SKM-1 treated with dmso at 0.1 percent for 144 hours (cell line): ENCODE data around the gene ARFGAP3.
"Not testable (repeated sequence)": the region's sequence is repeated elsewhere in the genome, so short reads cannot be mapped to it uniquely, and the experiment has no call there.

Source experiments
- DNase-seq: peaks from one replicate; lab custom pipeline; 2025; ENCODE audit not compliant: unreplicated experiment; lab: John Stamatoyannopoulos, UW

The ARFGAP3 gene

DNA sequence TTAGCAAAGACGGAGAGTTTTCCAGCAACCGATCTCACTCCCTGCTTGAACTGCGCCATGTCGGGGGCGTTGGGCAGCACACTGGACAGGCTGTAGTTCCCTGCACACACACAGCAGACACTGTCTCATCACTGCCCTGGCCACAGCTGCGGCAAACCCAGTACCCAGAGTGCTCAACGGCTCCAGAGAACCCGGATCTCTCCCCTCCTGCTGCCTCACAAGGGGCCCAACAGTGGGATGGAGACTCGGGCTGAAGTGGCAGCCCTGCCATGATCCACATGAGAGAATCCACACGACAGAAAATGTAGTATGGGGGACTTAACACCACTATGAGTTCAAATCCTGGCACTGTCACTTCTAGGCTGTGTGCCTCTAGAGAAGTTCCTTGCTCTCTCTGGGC is 58.0 kb downstream of the ARFGAP3 start:
- DNase-seq = no peak

DNA sequence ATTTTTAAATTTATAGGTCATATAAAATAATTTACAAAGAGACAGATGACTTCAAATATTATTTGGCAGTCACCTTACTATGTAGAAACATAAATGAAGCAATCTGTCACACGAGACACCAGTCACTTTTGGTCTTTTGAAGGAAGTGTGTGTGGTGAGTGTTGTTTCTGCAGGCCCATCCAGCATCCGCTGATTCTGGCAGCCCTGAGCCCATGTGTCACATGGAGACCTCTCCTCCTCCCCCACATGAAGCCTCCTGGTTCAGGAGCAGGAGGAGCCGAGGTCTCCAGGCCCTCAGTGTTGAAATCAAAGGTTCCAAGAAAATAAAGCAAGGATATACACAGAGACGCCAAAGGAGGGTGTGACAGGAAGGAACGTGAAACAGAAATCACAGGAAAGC is 60.1 kb downstream of the ARFGAP3 start:
- DNase-seq = no peak

DNA sequence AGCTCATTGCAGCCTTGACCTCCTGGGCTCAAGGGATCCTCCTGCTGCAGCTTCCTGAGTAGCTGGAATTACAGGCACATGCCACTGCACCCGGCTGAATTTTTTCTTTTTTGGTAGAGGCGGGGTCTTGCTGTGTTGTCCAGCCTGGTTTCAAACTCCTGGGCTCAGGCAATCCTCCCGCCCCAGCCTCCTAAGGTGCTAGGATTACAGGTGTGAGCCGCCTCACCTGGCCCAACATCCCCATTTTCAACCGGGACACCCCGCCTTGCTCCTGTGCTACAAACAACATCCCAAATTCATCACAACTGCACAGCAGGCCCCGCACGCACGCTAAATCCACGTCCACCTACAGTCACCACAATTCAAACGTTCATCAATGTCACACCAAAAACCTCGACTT is 61.0 kb downstream of the ARFGAP3 start:
- no peak for DNase-seq

DNA sequence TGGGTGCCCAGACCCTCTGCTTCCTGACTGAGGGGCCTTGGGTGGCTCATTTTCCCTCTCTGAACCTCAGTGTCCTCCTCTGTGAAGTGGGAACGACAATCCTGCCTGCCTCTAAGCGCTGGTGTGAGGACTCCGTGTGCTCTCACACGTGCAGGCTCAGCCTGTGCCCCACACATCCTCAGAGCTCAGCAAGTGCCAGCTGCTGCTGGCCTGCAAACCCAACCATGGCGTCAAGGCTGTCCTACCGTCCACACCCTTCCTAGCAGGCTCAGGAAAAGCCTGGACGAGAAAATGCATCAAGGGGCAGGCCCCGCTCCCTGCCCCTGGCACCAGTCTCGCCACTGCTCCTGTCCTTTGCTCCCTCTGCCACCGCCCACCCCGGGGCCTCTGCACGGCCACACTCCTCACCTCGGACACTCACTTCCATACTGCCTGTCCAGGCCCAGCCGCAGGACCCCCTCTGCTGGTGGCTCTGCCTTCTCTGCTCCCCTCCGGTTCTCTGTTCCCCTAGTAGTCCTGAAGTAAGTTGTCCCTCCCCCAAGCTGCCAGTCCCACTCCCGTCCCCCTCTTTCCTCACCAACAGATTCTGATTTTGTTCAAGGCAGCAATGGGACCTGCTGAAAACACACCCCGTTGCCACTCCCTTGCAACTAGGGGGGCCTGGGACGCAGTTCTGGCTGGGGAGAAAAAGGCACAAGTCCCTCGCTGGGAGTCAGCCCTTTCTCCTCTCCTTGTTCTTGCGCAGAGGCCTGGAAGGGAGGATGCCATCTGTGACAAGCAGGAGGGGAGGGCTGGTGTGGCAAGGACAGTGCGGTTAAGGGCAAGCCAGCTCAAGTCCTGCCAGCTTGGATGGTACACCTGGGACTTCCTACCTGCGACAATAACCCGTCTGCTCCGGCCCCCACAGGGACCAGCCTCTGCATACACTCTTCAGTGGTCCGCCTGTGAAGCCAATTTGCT is 62.2 kb downstream of the ARFGAP3 start:
- DNase-seq = no peak

DNA sequence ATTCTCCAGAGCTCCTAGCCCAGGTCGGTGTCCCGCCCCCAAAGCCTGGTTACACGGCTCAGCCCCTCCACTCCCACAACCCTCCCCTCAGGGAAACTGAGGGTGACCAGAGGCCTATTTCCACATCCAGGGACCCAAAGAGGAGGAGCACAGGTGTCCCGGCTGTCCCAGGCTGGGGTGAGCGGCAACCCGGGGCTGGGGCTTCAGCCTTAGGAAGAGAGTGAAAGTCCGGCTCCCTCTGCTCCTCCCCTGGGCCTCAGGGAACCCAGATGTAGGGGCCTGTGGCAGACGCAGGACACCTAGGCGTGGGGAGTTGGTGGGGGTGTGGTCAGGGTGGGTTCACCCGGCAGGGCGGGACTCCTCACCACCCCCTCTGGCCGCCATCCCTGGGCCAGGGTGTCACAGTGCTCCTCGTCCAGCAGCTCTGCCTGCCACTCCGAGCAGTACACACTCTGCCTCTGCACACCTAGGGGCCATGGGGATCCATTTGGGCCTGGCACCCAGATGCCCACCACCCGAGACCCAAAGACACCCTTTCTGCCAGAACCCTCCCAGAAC is 63.1 kb downstream of the ARFGAP3 start:
- no peak for DNase-seq

DNA sequence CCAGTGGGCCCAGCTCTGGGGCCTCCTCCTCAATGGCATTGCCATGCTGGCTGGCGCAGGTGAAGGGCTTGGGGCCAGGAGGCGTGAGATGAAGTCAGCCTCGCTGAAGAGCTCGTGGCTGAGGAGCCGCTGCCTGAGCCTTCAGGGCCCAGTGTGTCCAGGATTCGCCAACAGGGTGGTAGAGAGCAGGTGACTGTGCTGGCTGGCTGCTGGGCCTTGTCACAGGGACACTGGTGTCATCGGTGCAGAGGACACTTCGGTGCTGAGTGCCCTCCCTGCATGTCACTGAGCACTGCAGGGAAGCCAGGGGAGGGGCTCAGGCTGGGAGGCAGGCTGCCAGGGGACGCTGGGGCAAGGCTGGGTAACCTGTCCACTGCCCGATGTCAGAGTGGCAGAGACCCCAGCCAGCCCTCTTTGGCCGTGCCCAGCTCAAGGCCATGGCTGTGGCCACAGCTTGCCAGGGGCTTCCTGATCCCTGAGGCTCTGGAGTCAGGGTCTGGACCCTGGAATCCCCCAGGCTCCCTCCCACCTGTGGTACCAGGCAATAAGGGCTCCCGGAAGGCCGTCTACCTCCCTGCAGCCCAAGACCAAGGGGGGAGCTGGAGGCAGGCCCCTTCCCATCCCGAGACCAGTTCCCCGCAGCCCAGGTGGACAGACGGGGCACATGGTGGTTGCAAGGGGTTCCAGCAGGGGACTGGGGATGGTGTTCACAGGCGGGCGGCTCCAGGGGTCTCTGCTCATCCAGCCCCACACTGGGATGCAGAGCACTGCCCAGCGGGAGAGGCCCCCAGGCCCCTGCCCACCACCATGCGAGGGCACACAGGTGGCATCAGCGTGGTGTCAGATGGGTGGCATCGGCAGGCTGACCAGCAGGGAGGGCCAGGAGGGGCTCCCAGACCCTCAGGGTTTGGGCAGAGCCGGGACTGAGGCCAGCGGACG is 63.9 kb downstream of the ARFGAP3 start:
- DNase-seq = no peak

DNA sequence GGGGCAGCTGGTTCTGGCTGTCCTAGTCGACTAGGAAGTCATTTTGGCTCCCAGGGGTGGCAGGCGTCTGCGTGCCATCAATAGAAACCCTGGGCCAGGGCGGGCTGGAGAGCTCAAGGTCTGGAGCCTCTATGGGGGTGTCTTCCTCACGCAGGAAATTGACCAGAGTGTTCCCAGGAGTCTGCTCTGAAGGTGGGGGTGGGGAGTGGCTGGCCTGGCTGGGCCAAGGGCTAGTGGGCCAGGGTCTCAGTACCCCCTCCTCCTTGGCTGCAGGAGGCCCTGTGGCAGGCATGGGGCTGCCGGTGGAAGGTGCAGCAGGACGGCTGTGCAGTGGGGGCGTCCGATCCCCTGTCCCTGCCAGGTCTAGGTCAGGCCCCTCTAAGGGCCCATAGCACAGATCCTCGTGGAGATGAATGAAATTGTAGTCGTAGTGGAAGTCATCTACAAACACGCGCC is 64.6 kb downstream of the ARFGAP3 start:
- no peak for DNase-seq

DNA sequence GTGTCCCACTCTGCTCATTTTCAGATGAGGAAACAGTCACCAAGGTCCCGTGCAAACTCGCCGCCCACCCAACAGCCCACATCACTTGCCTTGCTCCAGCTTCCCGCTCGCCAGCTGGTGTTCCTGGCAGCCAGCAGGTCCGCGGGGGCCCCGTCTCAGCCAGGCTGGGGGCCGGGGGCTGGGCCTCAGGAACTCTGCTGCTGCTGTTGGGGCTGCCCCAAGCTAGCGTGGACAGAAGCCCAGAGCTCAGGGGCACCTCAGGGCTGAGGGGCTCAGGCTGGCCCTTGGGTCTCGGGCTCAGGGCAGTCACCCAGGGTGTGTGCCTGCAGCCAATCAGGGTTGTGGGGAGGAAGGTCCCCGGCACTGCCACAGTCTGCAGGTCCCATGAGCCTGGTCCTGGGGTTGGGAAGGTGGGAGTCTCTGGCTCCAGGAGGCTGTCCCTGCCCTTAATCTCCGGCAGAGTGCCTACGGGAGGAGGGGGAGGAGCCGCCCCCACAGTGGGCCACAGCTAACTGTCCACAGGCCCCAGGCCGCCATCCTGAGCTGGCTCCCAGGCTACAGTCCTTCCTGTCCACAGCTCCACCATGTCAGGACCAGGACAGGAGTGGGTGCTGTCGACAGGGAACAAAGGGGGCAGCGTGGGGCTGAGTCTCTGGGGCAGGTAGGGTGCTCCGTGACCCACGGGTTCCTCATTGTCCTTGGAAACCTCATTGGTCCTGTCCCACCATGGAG is 65.2 kb downstream of the ARFGAP3 start:
- DNase-seq = no peak

DNA sequence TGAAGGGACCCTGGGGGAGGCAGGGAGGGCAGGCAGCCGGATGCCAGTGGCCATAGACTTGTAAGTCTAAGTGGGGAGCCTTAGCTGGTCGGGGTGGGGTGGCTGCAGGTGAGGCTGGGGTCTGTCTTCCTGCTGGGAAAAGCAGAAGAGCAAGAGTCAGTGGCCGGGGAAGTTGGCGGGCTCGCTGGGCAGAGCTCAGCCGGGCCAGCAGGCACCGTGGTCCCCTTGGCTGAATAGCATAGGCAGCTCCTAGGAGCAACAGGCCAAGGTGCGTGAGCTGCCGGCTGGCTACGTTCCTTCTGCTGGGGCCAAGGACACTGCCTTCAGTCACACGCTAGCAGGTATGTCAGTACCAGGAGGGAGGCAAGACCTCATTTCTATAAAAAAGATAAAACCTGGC is 68.6 kb downstream of the ARFGAP3 start:
- no peak for DNase-seq

DNA sequence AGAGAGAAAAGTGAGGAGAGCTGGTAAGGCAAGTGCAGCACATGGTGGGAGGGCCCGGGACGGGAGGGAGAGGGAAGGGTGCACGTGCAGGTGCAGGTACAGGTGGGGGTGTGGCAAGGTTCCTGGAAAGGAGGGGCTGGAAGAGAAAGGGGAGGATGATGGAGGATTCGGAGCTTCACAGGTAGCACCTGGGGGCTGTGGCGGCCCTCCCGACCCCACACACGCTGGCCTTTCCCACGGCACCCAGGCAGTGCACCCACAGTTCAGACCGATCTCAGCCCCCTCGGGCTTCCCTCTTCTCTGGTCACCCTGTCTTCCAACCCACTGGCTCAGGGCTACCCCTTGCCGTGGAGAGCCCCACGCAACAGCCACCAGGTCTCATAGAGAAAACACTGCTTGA is 69.1 kb downstream of the ARFGAP3 start:
- no peak for DNase-seq

DNA sequence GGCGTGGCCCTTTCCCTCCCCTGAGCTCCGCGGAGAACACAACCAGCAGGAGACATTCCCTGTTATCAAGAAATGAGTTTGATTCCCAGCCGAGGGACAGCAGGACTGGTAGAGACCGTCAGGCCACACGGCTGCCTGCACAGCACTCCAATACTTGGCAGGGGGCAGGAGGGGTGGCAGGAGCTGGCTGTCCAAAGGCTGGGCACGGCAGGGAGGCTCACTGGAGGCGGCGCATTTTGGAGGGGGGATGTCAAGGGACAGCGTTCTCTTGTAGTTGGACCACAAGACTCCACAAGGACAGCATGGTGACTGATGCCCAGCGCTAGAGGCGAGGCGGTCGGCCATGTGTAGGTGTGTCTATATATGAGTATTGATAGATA is 69.7 kb downstream of the ARFGAP3 start:
- no peak for DNase-seq

DNA sequence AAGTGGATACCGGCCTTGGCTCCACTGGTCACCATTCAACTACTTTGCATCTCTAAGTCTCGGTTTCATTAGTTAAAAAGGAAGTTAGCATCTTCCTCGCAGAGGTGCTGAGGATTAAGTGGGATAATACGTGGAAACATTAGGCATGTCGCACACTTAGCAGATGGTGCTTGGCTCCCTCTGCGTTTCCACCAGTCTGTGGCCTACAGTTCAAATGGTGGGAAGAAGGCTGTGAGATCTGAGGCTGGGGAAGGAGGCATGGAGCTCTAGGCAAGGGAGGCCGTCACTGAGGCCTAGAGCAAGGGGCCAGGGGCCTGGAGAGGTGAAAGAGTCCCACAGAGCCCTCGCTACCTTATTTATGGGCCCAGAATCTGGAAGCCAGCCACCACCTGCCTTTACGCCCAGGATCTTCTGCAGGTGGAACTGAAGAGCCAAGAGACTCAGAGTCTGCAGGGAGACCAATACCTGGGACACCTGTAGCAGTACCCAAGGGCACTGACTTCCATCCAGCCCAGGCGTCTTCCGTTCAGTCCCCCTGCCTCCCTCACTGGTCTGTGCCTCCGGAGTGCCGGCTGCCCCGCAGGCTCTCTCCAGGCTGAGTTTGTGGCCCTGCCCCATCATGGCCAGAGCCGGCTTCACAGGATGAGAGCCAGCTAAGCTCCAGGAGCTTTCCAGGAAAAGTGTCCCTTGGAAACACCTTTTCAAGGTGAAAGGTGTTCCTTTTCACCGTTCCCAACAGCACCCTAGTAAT is 70.3 kb downstream of the ARFGAP3 start:
- no peak for DNase-seq

DNA sequence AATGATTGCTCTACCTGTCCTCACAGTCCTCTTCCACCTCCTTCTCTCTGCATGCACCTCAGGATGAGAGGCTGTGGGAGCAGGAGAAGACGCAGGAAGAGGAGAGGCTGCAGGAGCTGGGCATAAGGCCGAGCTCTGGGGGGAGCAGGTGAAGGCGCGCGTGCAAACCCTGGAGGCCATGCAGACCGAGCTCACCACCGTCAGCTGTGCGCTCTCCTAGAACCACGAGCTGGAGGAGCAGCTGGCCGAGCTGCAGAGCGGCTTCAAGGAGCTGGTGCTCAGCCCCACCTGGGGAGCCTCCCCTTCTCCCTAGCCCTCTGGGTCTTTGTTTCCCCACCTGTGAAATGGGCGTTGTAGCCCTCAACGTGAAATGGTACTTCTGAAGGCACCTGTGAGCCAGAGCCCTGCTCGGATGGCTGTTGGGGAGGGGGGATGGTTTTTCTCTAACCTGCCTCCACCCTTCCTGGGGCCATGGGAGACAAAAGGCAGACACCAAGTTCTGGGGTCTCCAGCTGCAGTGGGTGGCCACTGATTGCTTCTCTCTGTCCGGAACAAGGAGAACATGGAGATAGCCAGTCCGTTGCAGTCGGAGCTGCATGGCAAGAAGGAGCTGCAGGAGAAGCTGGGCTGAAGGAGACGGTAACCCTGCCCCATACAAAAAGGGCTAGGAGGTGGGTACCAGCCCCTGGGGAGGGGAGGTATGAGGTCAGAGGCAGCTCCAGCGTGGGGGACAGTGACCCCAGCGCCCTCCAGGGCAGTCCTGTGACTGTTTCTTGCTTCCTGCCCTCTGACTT is 71.2 kb downstream of the ARFGAP3 start:
- DNase-seq = no peak

DNA sequence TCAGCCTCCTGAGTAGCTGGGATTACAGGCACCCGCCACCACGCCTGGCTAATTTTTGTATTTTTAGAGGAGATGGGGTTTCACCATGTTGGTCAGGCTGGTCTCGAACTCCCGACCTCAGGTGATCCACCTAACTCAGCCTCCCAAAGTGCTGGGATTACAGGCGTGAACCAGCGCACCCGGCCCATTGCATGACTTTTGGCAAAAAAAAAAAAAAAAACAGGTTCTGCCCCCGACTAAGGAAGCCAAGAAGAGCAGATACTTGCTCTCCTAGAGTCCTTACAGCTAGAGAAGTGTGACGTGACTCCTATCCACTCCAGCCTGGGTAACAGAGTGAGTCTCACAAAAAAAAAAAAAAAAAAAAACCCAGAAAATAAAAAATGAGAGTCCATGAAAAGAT is 74.8 kb downstream of the ARFGAP3 start:
- not testable (repeated sequence) for DNase-seq

DNA sequence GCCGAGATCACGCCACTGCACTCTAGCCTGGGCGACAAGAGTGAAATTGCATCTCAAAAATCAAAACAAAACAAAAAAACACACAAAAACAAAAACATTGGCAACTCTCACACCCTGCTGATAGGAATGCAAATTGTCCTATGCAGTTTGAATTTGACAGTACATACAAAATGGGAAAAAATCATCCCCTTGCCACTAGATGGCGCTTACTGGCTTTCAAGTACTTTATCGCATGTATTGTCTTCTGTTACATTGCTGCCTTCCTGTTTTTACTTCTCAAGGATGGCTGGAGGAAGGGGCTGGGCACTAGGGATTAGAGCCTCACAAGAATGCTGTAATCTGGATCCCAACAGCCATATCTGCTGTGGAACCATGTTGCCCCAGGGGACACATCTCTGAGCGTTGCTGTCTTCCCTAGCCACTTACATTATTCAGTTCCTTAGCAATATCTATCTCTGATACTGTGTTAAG is 77.0 kb downstream of the ARFGAP3 start:
- DNase-seq = peak; percentile 91

DNA sequence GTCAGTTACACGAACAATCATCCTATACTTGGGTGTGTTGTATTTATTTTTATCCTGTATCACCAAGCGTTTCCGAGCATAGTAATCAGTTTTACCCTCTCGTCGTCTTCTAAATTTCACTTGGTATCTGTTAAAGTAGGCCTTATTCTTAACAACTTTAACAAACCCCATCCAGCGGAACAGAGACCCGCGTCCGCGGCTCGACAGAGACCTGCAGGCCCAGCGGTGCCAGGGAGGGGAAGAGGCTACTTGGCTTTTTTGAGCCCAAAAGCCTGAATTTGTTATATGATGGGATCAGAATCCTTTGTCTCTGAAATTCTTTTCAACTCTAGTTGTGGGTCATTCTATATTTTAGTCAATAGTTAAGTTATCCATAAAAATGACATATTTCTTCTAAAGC is 79.9 kb downstream of the ARFGAP3 start:
- no peak for DNase-seq

DNA sequence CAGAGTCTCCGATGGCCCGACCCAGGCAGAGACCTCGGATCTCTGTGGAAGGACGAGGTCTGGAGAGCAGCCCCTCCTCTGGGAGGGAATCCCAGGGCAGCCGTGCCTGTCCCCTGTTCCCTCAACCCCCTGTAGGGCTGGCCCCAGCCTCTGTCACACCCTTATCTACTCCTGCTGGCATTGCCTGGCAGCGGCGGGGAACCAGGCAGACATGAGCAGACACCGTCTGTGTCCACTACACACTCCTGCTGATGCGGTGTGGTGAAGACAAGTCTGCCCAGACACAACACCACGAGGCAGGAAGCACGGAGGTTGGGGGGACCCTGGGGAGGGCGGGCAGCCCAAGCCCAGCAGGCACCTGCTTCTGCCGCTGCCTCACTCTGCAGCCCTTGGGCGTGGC is 83.9 kb downstream of the ARFGAP3 start:
- DNase-seq = no peak

DNA sequence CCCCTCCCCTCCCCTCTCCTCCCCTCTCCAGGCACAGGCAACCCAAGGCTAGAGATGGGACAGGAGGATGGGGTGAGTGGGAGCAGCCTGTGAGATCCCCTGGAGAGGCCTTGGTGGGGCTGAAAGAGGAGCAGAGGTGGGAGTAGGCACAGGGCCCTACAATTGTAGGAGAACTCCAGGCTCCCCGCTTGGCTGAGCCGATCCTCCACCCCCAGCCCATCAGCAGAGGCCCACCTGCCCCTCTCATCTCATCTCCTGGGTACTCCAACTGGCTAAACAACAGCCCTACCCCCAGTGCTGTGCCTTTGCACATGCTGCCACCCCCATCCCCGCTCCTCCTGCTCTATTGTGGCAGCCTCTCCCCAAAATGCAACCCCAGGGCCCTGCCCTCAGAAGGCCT is 84.4 kb downstream of the ARFGAP3 start:
- no peak for DNase-seq

DNA sequence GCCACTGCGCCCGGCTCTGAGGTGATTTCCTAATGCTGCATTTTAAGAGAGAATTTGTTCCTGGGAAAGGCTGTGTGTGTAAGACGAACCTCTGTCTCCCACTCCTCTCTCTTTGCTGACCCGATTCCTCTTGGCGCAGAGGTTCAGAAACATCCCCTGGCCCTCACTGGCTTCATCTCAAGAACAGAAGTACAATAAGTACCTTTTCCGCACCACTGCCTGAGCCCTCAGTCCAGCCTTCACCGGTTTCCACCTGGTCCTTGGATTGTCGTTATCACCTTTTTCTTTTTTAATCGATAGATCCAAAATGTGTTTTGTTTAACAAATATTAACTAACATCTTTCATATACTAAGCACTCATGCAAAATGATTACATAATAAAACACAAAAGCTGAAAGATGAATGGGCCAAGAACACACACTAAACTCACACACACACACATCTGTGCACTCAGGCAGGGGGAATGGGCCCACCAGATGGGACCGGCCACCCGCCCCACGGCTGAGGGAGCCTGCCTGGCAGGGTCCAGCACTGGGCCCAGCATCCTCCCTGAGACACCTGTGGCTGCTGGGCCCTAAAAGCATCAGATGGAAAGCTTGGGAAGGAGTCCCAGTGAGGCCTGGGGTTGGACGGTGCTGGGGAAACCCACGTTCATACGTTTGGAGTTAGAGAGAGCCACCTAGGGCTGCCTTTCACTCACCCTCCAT is 86.0 kb downstream of the ARFGAP3 start:
- no peak for DNase-seq
